ENCODE measurements around the gene RAP1GAP2. TPM values are rescaled to one million over a fixed set of nuclear protein-coding genes. Genes with fewer than 3 reads are reported as not detected.

RAP1GAP2 gene
- polyA plus RNA-seq, 1 experiment: 4.8 TPM

GRCh38 chr17:2801841-2802240 lies 5.6 kb downstream of the RAP1GAP2 start:
- no peaks in the 10 kb centered on the region for H3K36me3 ChIP-seq (ENCODE audit: control insufficient read depth, insufficient read depth, low read length)
- DNase-seq (ENCODE audit: low read depth): no peak
- POLR2A ChIA-PET: no interaction called here
- H3K4me3 ChIP-seq (ENCODE audit: low read depth, low read length): no peak overlapping the region
- CTCF ChIA-PET: interaction anchor here (0.9 kb wide), 1 partner anchor 210 kb away, joined by 3 read pairs; no protein-coding TSS in a partner anchor
- H3K27me3 ChIP-seq (ENCODE audit: control insufficient read depth, insufficient read depth, low read length): peaks cover 5% of the 10 kb centered on the region; the same call in 1 of the 2 replicates
- TF ChIP-seq, protein P1, sequence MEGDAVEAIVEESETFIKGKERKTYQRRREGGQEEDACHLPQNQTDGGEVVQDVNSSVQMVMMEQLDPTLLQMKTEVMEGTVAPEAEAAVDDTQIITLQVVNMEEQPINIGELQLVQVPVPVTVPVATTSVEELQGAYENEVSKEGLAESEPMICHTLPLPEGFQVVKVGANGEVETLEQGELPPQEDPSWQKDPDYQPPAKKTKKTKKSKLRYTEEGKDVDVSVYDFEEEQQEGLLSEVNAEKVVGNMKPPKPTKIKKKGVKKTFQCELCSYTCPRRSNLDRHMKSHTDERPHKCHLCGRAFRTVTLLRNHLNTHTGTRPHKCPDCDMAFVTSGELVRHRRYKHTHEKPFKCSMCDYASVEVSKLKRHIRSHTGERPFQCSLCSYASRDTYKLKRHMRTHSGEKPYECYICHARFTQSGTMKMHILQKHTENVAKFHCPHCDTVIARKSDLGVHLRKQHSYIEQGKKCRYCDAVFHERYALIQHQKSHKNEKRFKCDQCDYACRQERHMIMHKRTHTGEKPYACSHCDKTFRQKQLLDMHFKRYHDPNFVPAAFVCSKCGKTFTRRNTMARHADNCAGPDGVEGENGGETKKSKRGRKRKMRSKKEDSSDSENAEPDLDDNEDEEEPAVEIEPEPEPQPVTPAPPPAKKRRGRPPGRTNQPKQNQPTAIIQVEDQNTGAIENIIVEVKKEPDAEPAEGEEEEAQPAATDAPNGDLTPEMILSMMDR (IDR thresholded peaks at IDR 0.05; ENCODE audit: insufficient read depth, low read depth, low read length): no peak

- H3K4me3 ChIP-seq (ENCODE audit: low read depth, low read length): no peak overlapping the region
- ChIA-PET POLR2A (no interaction called here), CTCF (interaction anchor here (0.6 to 1.4 kb wide), 3 partner anchors 17 to 210 kb away, joined by 3 to 9 read pairs (median 3); no protein-coding TSS in a partner anchor)
- H3K27me3 ChIP-seq (ENCODE audit: control insufficient read depth, insufficient read depth, low read length): peaks cover 5% of the 10 kb centered on the region
- DNase-seq (ENCODE audit: low read depth): no peak
- TF ChIP-seq, protein P1 (IDR thresholded peaks at IDR 0.05; ENCODE audit: insufficient read depth, low read depth, low read length): no peak
- no peaks in the 10 kb centered on the region for H3K36me3 ChIP-seq (ENCODE audit: control insufficient read depth, insufficient read depth, low read length)
Measured at GRCh38 chr17:2802574-2802973, 6.3 kb downstream of the RAP1GAP2 start.

DNA sequence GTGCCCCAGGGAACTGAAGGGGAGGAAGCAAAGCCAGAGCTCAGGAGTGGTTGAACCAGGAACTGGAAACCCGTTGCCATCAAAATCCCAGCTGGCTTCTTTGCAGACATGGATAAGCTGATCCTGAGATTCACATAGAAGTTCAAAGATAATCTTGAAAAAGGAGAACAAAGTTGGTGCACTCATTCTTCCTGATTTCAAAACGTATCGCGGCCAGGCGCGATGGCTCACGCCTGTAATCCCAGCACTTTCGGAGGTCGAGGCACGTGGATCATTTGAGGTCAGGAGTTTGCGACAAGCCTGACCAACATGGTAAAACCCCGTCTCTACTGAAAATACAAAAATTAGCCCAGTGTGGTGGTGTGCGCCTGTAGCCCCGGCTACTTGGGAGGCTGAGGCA lies 7.1 kb downstream of the RAP1GAP2 start:
- Histone ChIP-seq H3K4me3 (ENCODE audit: low read depth, low read length) (no peak overlapping the region), H3K27me3 (ENCODE audit: control insufficient read depth, insufficient read depth, low read length) (peaks cover 9% of the 10 kb centered on the region), H3K36me3 (ENCODE audit: control insufficient read depth, insufficient read depth, low read length) (no peaks in the 10 kb centered on the region)
- ChIA-PET POLR2A (no interaction called here), CTCF (interaction anchor here (1.4 kb wide), 1 partner anchor 17 kb away, joined by 9 read pairs; no protein-coding TSS in a partner anchor)
- DNase-seq (ENCODE audit: low read depth): no peak
- TF ChIP-seq, protein P1 (IDR thresholded peaks at IDR 0.05; ENCODE audit: insufficient read depth, low read depth, low read length): no peak

DNA sequence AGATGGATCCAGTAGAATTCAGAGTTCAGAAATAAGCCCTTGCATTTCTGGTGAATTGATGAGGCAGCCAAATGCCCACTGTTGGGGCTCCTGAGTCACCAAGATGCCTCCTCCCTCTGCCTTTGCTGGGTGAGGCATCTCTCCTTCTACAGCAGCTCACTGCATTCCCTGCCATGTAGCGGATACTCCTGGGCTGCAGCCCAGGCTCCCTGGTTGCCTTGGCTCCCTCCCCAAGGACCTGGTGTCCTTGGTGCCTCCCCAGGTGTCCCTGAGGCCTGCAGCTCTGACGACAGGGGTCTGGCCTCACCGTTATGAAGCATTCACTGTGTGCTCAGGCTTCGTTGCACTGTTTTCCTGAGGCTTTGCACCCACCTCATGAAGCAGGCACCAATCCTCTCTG lies 7.7 kb downstream of the RAP1GAP2 start:
- TF ChIP-seq, protein P1 (IDR thresholded peaks at IDR 0.05; ENCODE audit: insufficient read depth, low read depth, low read length): no peak
- DNase-seq (ENCODE audit: low read depth): no peak
- ChIA-PET CTCF (interaction anchor here (1.4 kb wide), 1 partner anchor 18 kb away, joined by 9 read pairs; no protein-coding TSS in a partner anchor), POLR2A (no interaction called here)
- Histone ChIP-seq H3K27me3 (ENCODE audit: control insufficient read depth, insufficient read depth, low read length) (peaks cover 11% of the 10 kb centered on the region), H3K36me3 (ENCODE audit: control insufficient read depth, insufficient read depth, low read length) (no peaks in the 10 kb centered on the region), H3K4me3 (ENCODE audit: low read depth, low read length) (no peak overlapping the region)

- CTCF ChIA-PET: interaction anchor here (1.3 kb wide), 1 partner anchor 22 kb away, joined by 6 read pairs; no protein-coding TSS in a partner anchor
- no peak for DNase-seq (ENCODE audit: low read depth)
- Histone ChIP-seq H3K27me3 (ENCODE audit: control insufficient read depth, insufficient read depth, low read length) (peaks cover 9% of the 10 kb centered on the region), H3K36me3 (ENCODE audit: control insufficient read depth, insufficient read depth, low read length) (no peaks in the 10 kb centered on the region), H3K4me3 (ENCODE audit: low read depth, low read length) (no peak overlapping the region)
- TF ChIP-seq, protein P1 (IDR thresholded peaks at IDR 0.05; ENCODE audit: insufficient read depth, low read depth, low read length): no peak
- POLR2A ChIA-PET: no interaction called here
Measured at GRCh38 chr17:2804912-2805311, 8.7 kb downstream of the RAP1GAP2 start.
